ENCODE data around the gene NPS.

Gene NPS, protein sequence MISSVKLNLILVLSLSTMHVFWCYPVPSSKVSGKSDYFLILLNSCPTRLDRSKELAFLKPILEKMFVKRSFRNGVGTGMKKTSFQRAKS

DNA sequence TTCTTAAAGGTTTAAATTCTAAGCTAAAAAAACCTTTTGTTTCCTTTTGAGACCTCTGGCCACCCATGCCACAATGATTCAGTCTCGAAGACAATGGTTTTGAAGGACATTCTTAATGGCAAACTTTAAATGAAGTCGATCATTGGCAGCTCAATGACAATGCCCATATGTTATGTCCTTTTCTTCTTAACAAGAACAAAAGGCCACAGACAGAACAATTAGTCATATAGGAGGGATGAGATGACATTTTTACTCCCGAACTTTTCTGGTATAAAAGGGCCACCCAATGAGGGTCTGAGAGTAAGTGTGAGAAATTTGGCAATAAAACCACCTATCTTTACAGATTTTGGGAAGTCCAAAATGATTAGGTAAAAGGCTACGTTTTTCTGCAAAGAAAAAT, at the start of gene NPS:
Gene NPS, plus strand, starts transcription at position 301 of the 400 bp plus-strand sequence. Its CDS starts 60 bp downstream, at position 361.
- DNase-seq (ENCODE audit: low read depth): no peak

DNA sequence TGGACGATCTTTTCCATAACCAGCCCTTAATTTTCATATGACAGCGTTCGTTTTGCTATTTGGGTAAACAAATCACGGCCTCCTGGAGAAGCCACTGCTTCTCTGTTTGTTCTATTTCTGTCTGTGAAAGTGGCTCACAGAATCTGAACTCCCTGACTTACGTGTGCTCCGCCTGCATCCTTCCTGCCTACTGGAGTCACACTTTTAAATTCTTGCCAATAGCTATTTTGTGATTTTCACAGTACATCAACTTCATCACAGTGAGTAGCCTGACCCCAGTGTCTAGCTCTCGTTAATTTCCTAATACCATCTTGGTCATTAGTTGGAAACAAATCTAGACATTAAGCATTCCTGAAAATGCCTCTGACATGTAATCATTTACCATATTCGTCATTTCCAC, 49.0 kb upstream of the NPS start:
- no peak for DNase-seq (ENCODE audit: low read depth)

DNA sequence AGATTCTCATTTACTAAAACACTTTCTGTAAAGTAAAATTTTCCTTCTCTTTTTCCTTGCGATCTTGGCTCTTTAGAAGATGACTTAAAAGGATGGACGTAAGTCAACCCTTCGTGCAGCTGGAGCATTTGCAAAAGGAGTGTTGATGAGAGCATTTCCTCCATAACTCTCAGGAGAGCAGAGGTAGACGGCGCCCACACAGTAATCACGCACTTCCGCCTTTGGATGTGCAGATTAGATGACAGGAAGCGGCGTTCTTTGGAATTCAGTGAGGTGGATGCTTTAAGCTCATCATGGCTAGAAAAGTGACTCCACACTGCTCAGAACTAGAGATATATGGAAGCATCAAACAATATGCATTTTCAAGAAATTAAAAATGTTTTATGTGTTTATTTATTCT, 43.0 kb upstream of the NPS start:
- no peak for DNase-seq (ENCODE audit: low read depth)

DNA sequence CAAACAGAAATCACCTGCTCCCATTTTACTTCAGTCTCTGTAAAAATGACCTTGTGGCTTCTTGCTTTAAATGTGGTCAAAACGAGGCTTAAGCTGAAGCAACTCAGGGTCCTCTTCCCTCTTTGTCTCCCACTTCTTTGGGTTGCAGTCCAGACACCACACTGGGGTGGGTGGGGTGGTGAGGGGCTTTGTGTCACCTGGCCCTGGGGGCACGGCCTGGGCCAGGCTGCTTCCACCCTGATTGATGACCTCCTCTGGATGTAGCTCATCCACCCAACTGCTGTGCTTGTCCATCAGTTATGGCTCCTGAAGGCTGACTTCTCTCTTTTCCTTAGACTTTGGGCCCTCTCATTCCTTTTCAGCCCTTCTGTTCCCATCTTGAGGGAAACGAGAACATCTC, 26.8 kb upstream of the NPS start:
- DNase-seq (ENCODE audit: low read depth): no peak

DNA sequence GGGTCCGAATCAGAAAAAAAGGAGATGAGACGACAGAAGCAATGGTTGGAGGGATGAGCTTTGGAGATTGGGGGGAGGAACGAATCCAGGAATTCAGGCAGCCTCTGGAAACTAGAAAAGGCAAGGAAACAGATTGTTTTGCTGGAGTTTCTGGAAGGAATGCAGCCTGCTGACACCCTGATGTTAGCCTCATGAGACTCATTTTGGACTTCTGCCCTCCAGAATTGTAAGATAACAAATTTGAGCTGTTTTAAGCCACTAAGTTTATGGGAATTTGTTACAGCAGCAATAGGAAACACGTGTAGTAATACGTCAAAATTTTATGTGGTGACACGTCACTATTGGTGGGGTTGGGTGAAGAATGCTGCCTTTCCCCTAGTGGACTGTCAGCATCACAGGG, 25.6 kb upstream of the NPS start:
- no peak for DNase-seq (ENCODE audit: low read depth)

DNA sequence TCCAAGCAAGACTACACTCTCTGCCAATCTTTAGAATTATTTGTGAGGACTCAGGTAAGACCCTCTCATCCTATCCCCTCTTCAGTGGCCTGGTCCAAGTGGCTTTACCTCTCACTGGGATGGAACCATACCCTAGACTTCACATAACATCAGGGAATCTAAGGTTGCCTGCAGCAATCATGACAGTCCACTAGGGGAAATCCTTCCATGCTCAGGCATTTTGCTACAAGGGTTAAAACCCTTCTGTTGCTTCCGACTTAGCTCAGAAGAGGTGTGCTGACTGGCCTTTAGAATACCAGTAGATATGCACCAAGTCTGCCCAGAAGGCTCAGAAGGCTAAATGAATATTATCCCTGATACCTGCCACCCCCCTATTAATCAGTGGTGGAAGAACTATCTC, 24.9 kb upstream of the NPS start:
- no peak for DNase-seq (ENCODE audit: low read depth)

DNA sequence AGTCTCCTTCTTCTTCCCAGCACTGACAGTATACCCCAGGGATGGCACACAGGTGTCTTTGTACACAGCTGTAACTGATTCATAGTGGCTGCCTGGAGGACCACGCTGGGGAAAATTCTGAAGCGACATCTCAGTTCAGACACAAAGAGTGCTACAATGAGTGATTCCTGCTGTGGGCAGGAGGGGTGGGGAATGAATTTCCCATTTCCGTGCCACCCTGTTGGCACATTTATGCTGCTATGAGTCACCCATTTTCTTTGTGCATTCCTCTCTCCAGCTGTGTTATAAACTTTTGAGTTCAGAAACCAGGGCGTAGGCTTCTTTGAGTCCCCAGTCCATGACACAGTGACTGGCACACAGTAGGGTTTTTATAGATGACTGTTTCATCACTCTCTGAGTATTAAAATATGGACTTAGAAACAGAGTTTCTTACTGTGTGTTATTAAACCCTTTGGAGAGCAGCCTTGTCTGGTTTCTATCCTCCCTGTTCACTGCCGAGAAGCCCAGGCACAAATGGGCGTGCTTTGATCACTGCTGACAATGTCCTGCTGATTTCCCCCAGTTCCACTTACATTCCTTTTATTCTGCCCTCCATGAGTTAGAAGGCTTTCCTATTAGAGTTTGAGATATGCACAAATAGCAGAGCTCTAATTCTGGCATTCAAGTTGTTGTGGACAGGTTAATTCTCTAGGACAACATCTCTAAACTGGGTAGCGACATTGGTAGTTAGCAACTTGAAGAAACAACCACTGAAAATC, 24.0 kb upstream of the NPS start:
- no peak for DNase-seq (ENCODE audit: low read depth)

DNA sequence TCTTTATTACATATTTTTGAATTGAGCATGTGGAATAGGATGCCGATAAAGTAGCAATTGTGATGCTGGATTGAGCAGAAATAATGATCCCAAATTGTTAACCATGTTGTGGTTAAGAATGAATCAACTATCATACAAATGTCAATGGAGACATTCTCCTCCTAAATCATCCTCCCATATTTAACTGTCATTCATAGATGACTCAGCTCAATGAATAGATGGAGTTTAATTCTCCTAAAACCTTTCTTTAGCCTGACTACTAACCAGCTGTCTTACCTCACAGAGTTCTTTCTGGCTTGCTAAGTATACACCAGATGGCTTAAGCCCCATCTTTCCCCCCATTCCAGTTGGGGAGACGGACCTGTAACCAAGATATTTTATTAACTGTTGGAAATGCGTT, 23.4 kb upstream of the NPS start:
- DNase-seq (ENCODE audit: low read depth): no peak

DNA sequence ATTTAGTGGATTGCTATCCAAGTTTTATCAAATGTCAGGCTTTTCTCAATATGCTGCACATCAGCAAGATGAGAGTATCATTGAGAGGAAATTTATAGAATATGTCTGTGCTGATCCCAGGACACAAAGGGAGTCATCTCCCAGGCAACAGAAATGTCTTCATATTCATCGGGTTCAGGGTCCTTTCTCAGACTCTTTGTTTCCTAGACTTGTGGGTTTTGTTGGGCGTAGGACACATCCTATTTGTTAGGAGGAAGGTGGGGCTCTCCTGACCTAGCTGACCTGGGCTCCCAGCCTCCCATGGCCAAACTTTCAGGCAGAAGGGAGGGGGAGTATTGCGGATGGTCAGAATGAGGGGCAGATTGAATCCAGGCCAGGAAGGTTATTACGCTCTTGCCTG, 22.9 kb upstream of the NPS start:
- no peak for DNase-seq (ENCODE audit: low read depth)

DNA sequence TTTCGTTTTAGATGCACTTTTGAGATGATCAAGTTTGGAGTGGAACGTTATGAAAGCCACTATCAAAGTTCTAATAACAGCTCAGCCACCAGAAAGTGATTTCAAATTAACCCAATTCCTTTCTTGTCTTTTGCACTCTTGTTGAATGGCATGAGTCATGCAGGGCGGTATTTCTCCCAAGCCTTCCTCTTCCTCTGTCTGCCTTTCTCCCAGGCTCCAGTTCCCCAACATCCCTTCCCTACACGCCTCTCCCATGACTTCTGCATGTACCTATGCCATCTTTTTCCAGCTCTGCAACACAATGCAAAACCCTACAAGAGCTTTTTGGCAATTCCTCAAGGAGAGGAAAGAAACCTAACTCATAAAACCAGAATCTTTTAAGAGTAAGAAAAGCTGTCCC, 21.8 kb upstream of the NPS start:
- DNase-seq (ENCODE audit: low read depth): no peak

DNA sequence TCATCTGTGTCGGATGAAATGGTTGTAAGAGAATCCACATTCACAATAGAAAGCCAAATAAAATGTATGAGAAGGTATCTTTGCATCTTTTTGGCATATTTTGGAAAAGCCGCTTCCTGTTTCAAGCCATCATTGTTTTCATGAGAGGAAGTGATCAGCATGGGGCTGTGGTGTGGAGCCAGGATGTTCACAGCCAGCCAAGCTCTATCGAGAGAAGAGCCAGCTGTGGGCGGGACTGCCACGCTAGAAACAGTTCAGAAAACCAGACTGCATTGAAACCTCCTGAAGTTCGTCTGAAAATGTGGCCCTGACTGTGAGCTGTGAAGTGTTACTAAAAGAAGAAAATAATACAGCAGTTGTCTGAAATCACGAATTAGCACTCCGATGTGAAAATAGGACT, 21.2 kb upstream of the NPS start:
- no peak for DNase-seq (ENCODE audit: low read depth)

DNA sequence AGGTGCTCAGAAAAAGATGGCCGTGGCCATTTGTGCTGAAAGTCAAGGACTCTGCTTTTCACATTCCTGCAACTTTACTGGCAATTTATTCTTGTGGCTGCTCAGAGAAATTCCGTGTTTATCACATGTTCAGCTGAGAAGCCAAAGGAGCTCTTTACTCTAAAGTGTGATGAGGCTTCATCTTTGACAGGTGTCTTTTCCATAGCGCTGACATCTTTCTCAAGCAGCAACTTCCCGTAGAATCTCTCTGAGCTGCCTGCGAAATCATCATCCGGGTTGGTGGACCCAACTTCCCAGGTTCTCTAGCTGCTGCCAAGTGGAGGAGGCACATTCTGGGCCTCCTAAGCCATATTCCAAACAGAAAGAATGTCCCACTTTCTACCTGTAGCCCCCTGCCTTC, 16.9 kb upstream of the NPS start:
- no peak for DNase-seq (ENCODE audit: low read depth)

DNA sequence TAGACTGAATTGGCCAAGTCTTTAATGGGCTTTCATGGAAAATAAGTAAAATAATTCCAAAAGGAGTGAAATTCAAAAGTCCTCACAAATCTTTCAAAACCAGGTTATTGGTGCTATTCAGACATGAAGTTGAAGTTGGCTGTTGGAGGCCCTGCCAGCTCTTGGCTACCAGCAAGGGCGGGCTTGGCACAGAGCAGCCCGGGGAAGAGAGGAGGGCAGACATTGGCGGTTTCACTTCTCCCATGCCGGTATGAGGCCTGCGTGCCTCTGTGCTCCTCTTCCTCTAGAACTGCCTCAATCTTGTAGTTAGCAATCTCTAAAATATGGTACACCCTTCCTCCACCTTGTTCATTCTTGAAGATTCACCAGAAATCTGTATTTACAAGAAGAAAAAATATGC, 16.4 kb upstream of the NPS start:
- no peak for DNase-seq (ENCODE audit: low read depth)

DNA sequence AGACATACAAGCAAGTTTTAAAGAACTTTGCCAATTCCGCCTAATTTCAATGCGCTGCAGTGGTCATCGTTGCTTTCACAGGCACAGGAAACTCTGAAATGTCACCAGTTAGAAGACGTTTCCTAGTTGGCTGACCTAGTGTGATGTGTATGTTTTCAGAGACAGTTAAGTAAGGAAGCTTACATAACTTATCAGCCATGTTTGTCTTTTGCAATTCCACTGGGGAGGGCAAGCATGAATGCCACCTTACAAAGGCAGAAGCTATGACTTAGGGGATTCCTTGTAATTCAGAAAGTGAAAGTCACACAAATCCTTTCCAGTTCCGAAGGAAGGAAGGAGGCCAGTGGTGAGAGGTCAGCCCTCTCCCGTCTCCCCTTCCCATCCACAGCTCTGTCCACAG, 15.0 kb upstream of the NPS start:
- DNase-seq (ENCODE audit: low read depth): no peak

DNA sequence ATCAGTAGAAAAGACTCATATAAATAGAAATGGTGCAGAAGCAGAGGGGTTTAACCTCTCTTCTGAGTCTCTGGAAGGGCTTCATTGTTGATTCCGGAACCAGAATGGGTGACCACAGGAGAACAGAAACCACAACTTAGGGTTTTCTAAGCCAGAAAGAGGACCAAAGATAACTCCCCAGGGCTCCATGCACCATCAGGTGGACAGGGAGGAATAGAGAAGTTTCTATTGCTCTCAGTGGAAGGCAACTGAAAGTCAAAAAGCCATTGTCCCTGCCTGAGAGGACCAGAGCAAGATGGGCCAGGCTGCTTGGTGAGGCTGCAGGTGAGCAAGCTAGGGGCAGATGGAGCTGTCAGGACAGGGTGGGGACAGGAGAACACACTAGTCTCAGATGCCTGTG, 14.6 kb upstream of the NPS start:
- DNase-seq (ENCODE audit: low read depth): no peak

DNA sequence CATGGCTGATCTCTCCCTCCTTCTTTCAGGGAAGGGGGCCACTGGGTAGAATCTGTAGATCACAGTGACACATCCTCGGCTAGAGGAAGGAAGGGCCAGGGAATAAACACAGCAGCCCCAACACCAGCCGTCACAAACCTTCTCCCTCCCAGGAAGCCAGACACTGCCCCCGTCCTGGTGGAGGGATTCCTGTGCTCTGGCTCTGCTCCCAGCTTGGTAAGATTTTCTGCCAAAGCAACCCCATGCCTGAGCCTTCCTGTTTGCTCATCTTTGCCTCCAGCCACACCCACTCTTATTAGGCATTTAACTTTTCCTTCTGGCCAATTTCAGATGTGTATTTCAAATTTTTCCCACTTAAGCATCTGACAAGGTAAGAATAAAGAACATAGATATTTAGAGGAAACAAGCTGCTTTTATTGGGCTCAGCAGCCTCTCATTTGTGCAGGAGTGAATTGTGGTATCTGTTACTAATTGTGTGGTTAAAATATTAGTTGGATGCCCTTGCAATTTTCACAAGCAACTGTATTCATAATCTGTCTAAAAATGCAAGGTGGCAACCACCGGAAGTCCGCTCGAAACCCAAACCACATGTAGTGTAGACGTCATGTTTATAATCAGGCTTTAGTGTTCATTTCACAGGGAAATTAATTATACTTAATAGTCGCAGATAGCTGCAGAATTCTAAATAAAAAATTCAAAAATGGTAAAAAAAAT, 13.2 kb upstream of the NPS start:
- DNase-seq (ENCODE audit: low read depth): no peak

DNA sequence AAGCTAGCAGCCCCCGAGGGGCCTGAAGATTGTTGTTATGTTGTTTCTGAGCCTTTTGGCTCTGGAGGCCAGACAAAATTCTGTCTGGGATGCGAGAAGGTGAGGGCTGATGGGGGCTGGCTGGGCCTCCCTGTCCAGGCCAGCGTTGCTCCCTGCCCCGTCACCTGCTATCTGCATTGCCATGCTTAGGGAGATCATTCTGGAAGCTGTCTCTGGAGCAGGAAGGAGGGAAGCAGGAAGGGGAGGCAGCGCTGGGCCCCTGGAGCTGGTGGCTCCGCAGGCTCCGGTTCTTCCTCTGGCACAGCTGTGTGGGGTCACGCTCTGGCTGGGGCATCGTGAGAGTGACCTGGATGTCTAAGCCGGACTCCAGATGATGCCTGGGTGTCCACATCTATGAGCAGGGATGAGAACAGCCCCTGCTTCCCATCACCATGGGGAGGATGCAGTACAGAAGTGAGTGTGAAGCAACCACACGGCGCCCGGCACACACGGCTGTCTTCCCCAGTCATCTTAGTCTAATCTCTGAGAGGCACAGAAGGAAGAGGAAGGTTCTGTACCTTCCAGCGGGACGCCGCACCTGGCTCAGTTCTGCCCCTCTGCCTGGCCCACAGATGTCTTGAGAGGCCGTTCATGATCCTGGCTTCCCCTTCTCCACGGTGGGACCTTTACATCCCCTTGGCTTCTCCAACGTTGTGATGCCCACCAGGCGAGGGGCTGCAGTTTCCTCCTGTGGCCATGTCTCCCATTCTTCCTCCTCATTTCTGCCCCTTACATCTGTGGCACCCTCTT, 11.9 kb upstream of the NPS start:
- DNase-seq (ENCODE audit: low read depth): no peak

DNA sequence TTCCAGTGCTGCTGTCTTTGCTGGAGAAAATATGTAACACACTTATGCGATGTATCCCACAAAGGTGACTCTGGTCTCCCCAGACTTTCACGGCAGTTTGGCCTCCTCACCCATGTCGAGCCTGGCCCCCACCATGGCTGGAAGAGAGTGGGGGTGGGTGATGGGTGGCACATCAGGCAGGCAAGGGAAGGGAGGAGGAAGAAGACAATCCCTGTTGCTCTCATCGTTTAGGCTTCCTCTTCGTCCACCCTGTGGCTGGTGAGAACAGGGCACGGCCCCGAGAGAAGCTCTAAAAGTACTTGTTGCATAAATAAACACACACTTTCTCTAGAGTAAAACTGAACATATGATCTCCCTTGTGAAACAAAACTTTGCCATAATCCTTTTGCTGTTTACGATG, 11.2 kb upstream of the NPS start:
- no peak for DNase-seq (ENCODE audit: low read depth)

DNA sequence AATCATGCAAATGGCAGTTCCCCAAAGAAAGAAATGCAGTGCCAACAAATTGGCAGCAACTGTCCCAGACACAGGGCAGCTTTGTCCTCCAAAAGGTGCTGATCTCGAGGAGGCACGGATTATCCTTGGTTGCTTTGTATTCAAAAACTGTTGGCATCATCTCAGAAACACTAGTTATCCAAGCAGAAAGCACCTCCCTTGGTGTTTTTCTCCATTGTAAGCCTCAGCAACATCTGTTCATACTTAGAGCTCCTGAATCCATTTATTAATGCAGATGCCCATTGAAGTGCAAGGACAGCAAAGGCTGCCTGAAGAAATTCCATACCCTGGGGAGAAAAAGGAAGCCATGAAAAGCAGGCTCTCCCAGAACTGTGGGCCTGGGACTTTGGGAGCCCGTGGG, 1.1 kb upstream of the NPS start:
- no peak for DNase-seq (ENCODE audit: low read depth)

DNA sequence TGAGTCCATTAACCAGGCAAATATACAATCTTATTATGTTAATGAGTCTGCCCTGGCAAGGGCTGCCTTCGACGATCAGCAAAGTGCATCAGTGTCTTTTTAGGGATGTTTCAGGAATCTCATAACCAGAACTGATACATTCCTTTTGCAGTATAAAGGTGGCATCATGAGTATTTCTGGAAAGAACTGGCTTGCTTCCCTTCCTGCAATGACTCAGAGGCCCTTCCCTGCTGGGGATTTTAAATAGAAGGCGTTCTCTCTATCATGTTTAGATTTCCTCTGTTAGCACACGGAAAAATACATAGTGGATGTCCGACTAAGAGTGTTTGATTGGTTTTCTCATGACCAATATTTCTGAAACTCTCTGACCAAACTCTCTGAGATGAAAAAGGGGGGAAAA, 1.8 kb downstream of the NPS start:
- DNase-seq (ENCODE audit: low read depth): no peak

DNA sequence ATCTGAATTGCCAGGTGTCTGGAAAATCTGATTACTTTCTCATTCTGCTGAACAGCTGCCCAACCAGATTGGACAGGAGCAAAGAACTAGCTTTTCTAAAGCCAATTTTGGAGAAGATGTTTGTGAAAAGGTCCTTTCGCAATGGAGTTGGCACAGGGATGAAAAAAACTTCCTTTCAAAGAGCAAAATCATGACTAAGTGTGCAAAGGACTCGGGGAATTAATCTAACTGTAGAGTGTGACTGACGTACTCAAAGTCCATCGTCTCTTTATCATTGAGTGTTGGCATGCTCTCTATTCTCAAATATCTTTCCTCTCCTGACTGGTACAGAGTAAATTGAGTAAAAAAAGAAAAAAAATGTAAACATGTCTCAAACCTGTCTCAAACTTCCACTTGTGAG, 3.3 kb downstream of the NPS start:
- no peak for DNase-seq (ENCODE audit: low read depth)

DNA sequence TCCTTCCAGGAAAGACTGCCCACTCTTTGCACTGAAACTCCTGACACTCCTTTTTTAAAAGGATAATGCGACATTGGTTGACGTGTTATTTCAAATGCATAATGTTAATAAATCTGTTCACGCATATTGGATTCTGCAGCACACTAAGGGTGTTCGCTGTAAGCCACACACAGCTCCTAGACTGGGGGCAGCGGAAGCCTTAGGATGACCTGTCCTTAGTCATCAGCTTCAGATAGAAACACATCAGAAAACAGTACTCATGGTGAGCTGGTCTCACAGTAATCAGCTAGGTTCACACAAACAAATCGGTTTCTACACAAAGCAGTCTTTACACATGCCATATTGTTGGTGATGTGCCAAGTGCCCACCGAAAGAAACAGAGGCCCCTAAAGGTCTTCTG, 4.3 kb downstream of the NPS start:
- DNase-seq (ENCODE audit: low read depth): no peak

DNA sequence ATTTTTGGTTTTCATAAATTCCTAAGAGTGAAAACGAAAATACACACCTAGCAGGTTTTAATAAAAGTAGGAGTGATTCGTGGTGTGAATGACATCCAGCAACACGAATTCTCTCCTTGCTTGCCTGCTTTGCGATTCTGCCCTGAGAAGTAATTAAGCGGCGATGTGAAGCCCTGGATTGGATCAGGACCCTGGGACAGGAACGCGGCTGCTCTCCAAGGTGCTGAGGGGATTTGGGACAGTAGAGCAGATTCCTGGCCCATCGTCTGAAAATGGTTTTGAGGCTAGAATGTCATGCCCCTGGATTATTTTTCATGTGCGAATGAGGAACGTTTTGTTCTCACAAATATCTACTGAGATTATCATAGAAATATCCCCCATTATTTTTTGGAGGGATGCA, 7.8 kb downstream of the NPS start:
- DNase-seq (ENCODE audit: low read depth): no peak

Measured in stimulated activated CD8-positive, alpha-beta memory T cell treated with anti-CD3 and anti-CD28 coated beads, Interleukin-4, amount 100 ng/mL, for 24 hours (primary cell).